HUES64 (cell line): ENCODE measurements around the gene EED. TPM values are rescaled to one million over a fixed set of nuclear protein-coding genes. Genes with fewer than 3 reads are reported as not detected.

Experiments
- H3K27ac ChIP-seq: 2 replicates; pipeline ENCODE4 v1.7.0; 2013; ENCODE audit warnings: low read depth, low read length, inconsistent platforms
- H3K27me3 ChIP-seq: 2 replicates; pipeline ENCODE4 v1.6.1; 2013; ENCODE audit warnings: mild to moderate bottlenecking, low read length; ENCODE audit not compliant: insufficient read depth
- H3K36me3 ChIP-seq: 2 replicates; pipeline ENCODE4 v1.6.1; 2013; ENCODE audit warnings: mild to moderate bottlenecking, low read length; ENCODE audit not compliant: insufficient read depth
- H3K4me1 ChIP-seq: 2 replicates; pipeline ENCODE4 v1.6.1; 2013; ENCODE audit warnings: mild to moderate bottlenecking, low read length, moderate library complexity; ENCODE audit not compliant: insufficient read depth
- H3K4me3 ChIP-seq: 2 replicates; pipeline ENCODE4 v1.5.1; 2013; ENCODE audit warnings: mild to moderate bottlenecking, low read length, moderate library complexity
- H3K9ac ChIP-seq: 2 replicates; pipeline ENCODE4 v1.6.1; 2013; ENCODE audit warnings: mild to moderate bottlenecking, low read depth, low read length
- H3K9me3 ChIP-seq: 2 replicates; pipeline ENCODE4 v1.6.1; 2013; ENCODE audit warnings: low read depth, low read length; ENCODE audit not compliant: insufficient read depth
- WGBS: fragments of 150-250, 120-280 bp; methylation state at CpG from one replicate; pipeline ENCODE4 v1.1.7; 2013; ENCODE audit warnings: missing lambda C conversion rate; 5-methylcytosine and 5-hydroxymethylcytosine counted together
- polyA plus RNA-seq, 2 experiments: library from polyadenylated mRNA; stranded (reverse); fragments of 50-300 nt; gene quantifications; one replicate each; pipeline ENCODE4 v1.2.3, GENCODE V29; 2013

EED gene, protein sequence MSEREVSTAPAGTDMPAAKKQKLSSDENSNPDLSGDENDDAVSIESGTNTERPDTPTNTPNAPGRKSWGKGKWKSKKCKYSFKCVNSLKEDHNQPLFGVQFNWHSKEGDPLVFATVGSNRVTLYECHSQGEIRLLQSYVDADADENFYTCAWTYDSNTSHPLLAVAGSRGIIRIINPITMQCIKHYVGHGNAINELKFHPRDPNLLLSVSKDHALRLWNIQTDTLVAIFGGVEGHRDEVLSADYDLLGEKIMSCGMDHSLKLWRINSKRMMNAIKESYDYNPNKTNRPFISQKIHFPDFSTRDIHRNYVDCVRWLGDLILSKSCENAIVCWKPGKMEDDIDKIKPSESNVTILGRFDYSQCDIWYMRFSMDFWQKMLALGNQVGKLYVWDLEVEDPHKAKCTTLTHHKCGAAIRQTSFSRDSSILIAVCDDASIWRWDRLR
- polyA plus RNA-seq (2013, experiment 1 of 2), result 30.9 TPM
- polyA plus RNA-seq (2013, experiment 2 of 2), result 29.1 TPM

DNA sequence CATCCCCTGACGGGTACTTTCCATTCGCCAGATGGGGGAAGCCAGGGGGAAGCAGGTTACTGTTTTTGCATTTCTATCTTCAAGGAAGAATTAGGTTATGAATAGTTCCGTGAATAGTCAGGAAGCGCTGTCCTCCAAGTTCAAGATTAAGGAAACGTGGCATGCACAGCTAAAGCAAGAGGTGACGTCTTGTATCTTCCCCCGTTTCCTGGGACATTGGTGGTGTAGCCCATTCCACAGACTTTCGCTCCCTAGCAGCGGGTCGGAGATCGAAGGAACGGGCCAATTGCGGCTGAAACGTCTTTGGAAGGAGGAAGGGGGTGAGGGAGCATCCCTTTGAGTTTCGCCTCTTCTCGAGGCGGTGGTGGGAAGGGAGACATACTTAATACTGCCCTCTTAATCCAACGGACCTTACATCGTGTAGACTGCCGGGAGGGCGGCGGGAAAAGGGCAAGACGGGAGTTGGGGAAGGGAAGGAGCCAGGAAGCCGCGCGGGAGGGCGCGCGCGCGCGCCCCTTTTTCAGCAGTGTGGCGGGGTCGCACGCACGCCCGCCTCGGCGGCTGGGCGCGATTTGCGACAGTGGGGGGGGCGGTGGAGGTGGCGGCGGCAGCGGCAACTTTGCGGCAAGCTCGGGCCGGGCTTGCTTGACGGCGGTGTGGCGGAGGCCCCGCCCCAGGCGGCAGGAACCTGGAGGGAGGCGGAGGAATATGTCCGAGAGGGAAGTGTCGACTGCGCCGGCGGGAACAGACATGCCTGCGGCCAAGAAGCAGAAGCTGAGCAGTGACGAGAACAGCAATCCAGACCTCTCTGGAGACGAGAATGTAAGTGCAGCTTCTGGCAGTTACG is at the start of gene EED:
TSS of gene EED (plus strand) at position 232 of the 847 bp plus-strand sequence. CDS start at position 709, 477 bp downstream.
- Histone ChIP-seq H3K27me3 (no peaks in the 10 kb centered on the region; the same call in 1 of the 2 replicates), H3K4me1 (peaks cover 32% of the 10 kb centered on the region), H3K27ac (peak within 1 kb of the TSS; percentile 97), H3K36me3 (no peaks in the 10 kb centered on the region), H3K9ac (peak within 1 kb of the TSS; percentile 98), H3K4me3 (peak within 1 kb of the TSS; percentile 85), H3K9me3 (no peaks in the 10 kb centered on the region)
- WGBS, result under 1% methylated on average over 61 of the region's 64 CpGs

DNA sequence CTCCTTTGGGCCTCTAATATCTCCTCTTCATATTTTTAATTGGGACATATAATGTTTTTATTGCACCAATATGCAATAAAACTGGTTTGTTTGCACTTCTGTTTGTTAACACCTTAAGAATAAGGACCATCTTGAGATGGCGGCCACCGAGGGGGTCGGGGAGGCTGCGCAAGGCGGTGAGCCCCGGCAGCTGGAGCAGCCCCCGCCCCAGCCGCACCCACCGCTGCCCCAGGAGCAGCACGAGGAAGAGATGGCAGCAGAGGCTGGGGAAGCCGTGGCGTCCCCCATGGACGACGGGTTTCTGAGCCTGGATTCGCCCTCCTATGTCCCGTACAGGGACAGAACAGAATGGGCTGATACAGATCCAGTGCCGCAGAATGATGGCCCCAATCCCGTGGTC is 49.6 kb upstream of the EED start:
- H3K27ac ChIP-seq, result no peak overlapping the region
- no peaks in the 10 kb centered on the region for H3K9me3 ChIP-seq
- H3K36me3 ChIP-seq, result no peaks in the 10 kb centered on the region
- H3K4me3 ChIP-seq, result no peak overlapping the region
- H3K9ac ChIP-seq, result no peak overlapping the region
- H3K4me1 ChIP-seq, result peaks cover 4% of the 10 kb centered on the region; the same call in 1 of the 2 replicates
- peaks cover 4% of the 10 kb centered on the region; the same call in 1 of the 2 replicates for H3K27me3 ChIP-seq
- WGBS, result 95% methylated on average over 18 of the region's 18 CpGs

DNA sequence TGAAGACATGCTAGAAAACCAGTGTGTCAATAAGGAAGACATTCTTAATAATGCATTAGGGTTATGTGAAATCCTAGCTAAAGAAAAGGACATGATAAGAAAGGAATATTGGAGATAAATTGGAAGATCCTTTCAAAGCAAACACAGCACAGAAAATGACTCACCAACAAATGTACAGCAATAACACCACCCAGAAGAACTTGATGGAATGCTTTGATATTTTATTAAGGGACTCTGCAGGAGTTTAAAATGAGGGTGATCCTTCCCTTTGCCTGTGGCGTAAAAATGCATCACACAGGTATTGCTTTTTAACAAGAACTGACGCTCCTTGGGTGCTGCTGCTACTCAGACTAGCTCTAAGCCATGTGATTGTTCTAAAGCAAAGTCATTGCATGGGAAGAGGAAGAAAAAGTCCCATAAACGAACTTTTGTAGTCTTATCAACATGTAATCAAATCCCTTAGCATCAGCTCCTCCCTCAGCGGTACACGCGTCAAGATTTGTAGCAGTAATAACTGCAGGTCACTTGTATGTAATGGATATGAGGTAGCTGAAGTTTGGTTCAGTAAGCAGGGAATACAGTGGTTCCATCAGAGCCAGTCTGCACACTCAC is 48.4 kb upstream of the EED start:
- 92% methylated on average over 6 of the region's 6 CpGs for WGBS
- Histone ChIP-seq H3K4me3 (no peak overlapping the region), H3K27ac (no peak overlapping the region), H3K9me3 (no peaks in the 10 kb centered on the region), H3K36me3 (no peaks in the 10 kb centered on the region), H3K27me3 (peaks cover 7% of the 10 kb centered on the region; the same call in 1 of the 2 replicates), H3K4me1 (peaks cover 4% of the 10 kb centered on the region; the same call in 1 of the 2 replicates), H3K9ac (no peak overlapping the region)

DNA sequence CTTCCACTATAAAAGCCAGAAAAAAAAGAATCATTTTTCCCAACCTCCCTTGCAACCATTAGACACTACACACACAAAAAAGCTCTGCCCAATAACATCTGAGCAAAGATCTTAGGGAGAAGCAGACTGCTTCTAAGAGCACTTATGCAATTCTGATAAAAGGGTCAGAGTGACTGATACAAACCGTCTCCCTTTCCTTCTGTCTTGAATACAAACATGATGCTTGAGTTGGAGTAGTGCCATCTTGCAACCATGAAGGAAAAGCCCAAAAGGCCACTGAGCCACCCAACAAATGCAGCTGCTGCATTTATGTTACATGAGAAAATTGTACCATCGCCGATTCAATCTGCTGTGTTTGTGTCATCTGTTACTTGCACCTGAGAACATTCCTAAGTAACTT is 47.6 kb upstream of the EED start:
- H3K9ac ChIP-seq, result no peak overlapping the region
- H3K4me3 ChIP-seq, result no peak overlapping the region
- H3K4me1 ChIP-seq, result peaks cover 4% of the 10 kb centered on the region; the same call in 1 of the 2 replicates
- peaks cover 13% of the 10 kb centered on the region for H3K27me3 ChIP-seq
- no peaks in the 10 kb centered on the region for H3K9me3 ChIP-seq
- H3K27ac ChIP-seq, result no peak overlapping the region
- no peaks in the 10 kb centered on the region for H3K36me3 ChIP-seq
- WGBS, result 100% methylated on average over 3 of the region's 3 CpGs

DNA sequence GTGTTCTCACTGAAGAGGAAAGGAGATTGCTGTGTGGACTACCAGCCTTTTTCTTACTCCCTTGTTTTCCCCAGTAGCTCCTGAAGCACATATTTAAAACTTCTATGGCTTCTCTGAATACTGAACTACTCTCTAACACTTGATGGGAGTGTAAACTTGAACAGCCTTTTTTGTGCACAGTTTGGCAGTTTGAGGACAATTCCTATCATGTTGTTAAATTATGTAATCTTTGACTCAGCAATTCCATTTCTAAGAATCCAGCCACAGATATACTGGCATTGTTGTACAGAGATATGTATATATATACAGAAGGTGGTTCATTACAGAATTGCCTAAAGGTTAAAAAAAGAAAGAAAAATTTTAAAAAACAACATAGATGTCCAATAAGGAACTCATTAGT is 47.1 kb upstream of the EED start:
- H3K4me1 ChIP-seq, result peaks cover 8% of the 10 kb centered on the region
- no peak overlapping the region for H3K27ac ChIP-seq
- peaks cover 15% of the 10 kb centered on the region for H3K27me3 ChIP-seq
- H3K36me3 ChIP-seq, result no peaks in the 10 kb centered on the region
- H3K4me3 ChIP-seq, result no peak overlapping the region
- H3K9me3 ChIP-seq, result no peaks in the 10 kb centered on the region
- no peak overlapping the region for H3K9ac ChIP-seq

GRCh38 chr11:86198139-86198538 is 46.4 kb upstream of the EED start:
- H3K27me3 ChIP-seq, result peaks cover 21% of the 10 kb centered on the region
- H3K36me3 ChIP-seq, result no peaks in the 10 kb centered on the region
- H3K9me3 ChIP-seq, result no peaks in the 10 kb centered on the region
- H3K4me3 ChIP-seq, result no peak overlapping the region
- H3K27ac ChIP-seq, result no peak overlapping the region
- H3K9ac ChIP-seq, result no peak overlapping the region
- peaks cover 7% of the 10 kb centered on the region for H3K4me1 ChIP-seq

DNA sequence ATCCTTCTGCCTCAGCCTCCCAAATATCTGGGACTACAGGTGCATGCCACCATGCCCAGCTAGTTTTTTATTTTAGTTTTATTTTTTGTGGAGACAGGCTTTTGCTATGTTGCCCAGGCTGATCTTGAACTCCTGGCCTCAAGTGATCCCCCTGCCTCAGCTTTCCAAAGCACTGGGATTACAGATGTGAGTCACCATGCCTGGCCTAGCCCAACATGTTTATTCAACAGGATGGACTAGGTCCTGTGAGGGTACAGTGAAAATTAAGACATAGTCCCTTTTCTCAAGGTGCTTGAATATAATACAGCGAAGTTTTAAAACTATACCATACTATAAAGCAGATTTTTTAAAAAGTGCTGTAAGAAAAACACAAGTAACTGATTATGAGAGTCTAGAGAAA is 45.2 kb upstream of the EED start:
- no CpG with 5 or more reads among the region's 1 CpG for WGBS
- no peaks in the 10 kb centered on the region for H3K36me3 ChIP-seq
- H3K4me1 ChIP-seq, result peaks cover 4% of the 10 kb centered on the region; the same call in 1 of the 2 replicates
- no peak overlapping the region for H3K9ac ChIP-seq
- H3K27me3 ChIP-seq, result peaks cover 25% of the 10 kb centered on the region
- no peak overlapping the region for H3K4me3 ChIP-seq
- no peak overlapping the region for H3K27ac ChIP-seq
- no peaks in the 10 kb centered on the region for H3K9me3 ChIP-seq

DNA sequence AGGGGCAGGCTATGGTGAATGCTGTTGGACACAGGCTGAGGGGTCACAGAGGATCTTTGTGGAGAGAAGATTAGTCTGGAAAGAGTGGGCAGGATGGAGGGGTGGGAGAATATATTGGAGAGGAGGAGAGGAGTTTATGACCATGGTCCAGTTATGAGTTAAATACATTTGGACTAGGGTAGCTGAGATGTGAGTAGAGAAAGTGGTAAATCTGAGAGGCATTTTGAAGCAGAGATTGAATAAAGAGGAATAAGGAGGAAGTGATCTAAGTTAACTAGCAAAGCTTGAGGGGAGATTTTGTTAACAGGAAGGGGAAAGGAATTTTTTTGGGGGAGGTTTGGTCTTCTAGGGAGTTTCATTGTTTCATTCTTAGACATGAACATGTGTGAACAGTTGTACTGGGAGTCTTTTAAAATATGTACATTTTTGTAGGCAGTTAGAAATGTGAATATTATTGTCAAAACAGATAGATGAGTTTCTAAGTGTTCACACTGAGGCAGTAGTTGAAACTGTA is 43.1 kb upstream of the EED start:
- no peak overlapping the region for H3K27ac ChIP-seq
- no peaks in the 10 kb centered on the region for H3K36me3 ChIP-seq
- H3K4me1 ChIP-seq, result peaks cover 4% of the 10 kb centered on the region; the same call in 1 of the 2 replicates
- no peak overlapping the region for H3K9ac ChIP-seq
- H3K4me3 ChIP-seq, result no peak overlapping the region
- peaks cover 25% of the 10 kb centered on the region for H3K27me3 ChIP-seq
- no peaks in the 10 kb centered on the region for H3K9me3 ChIP-seq

- Histone ChIP-seq H3K9me3 (no peaks in the 10 kb centered on the region), H3K27ac (no peak overlapping the region), H3K4me3 (peak overlapping the region; percentile 49), H3K27me3 (peaks cover 25% of the 10 kb centered on the region), H3K9ac (peak overlapping the region; percentile 17; the same call in 1 of the 2 replicates), H3K4me1 (peaks cover 4% of the 10 kb centered on the region; the same call in 1 of the 2 replicates), H3K36me3 (no peaks in the 10 kb centered on the region)
These were observed 42.6 kb upstream of the EED start for GRCh38 chr11:86202013-86202336.

DNA sequence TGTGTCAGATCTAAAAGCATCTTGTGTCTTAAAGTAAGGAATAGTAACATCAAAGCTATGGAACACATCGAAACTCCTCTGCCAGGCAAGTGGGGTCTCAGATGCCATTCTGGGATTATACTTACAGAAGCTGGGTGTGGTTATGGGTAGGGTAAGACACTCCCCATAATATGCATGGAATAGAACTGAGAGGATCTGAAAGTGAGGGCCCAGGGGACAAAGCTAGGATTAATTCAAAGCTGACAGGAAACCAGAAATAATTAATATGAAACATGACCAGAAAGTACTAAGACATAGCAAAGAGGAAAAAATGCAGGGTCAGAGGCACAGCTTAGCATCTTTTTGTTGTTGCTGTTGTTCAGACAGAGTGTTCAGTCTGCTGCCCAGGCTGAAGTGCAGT is 40.2 kb upstream of the EED start:
- WGBS, result 96% methylated on average over 1 of the region's 1 CpG
- no peak overlapping the region for H3K4me3 ChIP-seq
- H3K27ac ChIP-seq, result no peak overlapping the region
- H3K9ac ChIP-seq, result no peak overlapping the region
- H3K4me1 ChIP-seq, result peaks cover 4% of the 10 kb centered on the region; the same call in 1 of the 2 replicates
- H3K27me3 ChIP-seq, result peaks cover 25% of the 10 kb centered on the region
- no peaks in the 10 kb centered on the region for H3K36me3 ChIP-seq
- no peaks in the 10 kb centered on the region for H3K9me3 ChIP-seq
